ENCODE data around the gene NINJ2. TPM values are rescaled to one million over a fixed set of nuclear protein-coding genes. Genes with fewer than 3 reads are reported as not detected.

Gene NINJ2
- polyA plus RNA-seq, 3 donors, result 32.9 to 92.7 (median 73.7) TPM

DNA sequence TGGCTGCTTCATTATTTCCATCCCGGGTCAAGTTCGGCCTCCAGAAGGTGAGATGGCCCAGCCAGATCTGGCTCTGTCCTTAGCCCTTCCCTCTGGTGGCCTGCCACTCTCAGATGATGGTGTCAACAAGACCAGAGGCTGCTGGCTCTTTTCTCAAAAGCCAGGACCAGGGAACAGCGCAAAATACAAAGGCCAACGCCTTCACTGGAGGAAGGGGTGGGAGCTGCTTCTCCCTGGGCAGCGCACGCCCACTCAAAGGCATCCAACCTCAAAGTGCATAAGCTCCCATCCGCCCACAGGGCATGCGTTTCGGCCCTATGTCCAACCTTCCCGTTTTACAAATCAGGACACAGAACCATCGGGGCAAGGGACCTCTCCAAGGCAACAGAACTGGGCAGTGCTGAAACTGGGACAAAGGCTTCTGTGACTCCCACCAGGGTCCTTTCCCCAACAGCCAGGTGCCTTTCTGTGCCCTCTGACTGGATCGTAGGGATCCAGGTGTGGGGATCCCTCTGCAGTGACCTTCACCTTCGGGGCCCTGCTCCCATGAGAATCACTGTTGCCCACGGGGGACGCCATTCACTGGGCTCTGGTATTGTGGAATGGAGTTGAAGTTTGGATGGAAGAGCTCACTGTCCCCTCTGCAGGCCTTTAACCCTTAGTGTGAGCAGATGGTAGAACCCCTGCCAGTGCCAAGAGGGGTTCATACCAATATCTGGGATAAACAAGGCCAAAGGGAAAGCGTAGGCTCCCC lies 76.8 kb downstream of the NINJ2 start:
- Histone ChIP-seq H3K27ac (ENCODE audit: low read depth in 1 of 2, low read length in 2 of 2) (no peak overlapping the region), H3K4me2 (replicated peaks; ENCODE audit: extremely low read depth, low read length, poor library complexity, severe bottlenecking) (no peak overlapping the region), H3K4me3 (replicated peaks in 1 of 3; ENCODE audit: low read depth in 2 of 3, low read length in 3 of 3) (no peak overlapping the region), H4K20me1 (ENCODE audit: insufficient read depth, low read length) (no peaks in the 10 kb centered on the region), H3K9ac (ENCODE audit: insufficient read depth, low read length, poor library complexity, severe bottlenecking) (no peak overlapping the region), H3K36me3 (replicated peaks in 1 of 2; ENCODE audit: control insufficient read depth in 1 of 2, insufficient read depth in 2 of 2, low read length in 2 of 2) (no peaks in the 10 kb centered on the region), H2AFZ (ENCODE audit: insufficient read depth, low read depth, low read length, poor library complexity, severe bottlenecking) (no peak overlapping the region), H3K9me3 (replicated peaks in 1 of 2; ENCODE audit: control insufficient read depth in 1 of 2, insufficient read depth in 1 of 2, low read length in 2 of 2) (no peaks in the 10 kb centered on the region), H3K4me1 (ENCODE audit: control insufficient read depth in 1 of 2, insufficient read depth in 2 of 2, low read length in 2 of 2) (peaks cover 6% of the 10 kb centered on the region in 2 donors), H3K27me3 (ENCODE audit: control insufficient read depth in 2 of 2, insufficient read depth in 2 of 2, low read length in 2 of 2) (no peaks in the 10 kb centered on the region), H3K79me2 (ENCODE audit: insufficient read depth, low read length) (no peaks in the 10 kb centered on the region)
- peaks cover 16 to 17% of the 10 kb centered on the region in 2 donors for H3K36me3 Mint-ChIP-seq
- intact Hi-C loops (cut with micrococcal nuclease), result no loop called here
- DNase-seq, result no peak
- H3K4me3 Mint-ChIP-seq, result no peak overlapping the region
- H3K9me3 Mint-ChIP-seq, result peaks cover 0 to 5% (median 2%) of the 10 kb centered on the region in 7 donors
- no peaks in the 10 kb centered on the region for H3K27me3 Mint-ChIP-seq (ENCODE audit: low read depth in 3 of 3)
- 98% methylated on average over 12 of the region's 16 CpGs for WGBS (ENCODE audit: insufficient coverage)
- no peak overlapping the region for H3K27ac Mint-ChIP-seq
- TF ChIP-seq, protein P1, sequence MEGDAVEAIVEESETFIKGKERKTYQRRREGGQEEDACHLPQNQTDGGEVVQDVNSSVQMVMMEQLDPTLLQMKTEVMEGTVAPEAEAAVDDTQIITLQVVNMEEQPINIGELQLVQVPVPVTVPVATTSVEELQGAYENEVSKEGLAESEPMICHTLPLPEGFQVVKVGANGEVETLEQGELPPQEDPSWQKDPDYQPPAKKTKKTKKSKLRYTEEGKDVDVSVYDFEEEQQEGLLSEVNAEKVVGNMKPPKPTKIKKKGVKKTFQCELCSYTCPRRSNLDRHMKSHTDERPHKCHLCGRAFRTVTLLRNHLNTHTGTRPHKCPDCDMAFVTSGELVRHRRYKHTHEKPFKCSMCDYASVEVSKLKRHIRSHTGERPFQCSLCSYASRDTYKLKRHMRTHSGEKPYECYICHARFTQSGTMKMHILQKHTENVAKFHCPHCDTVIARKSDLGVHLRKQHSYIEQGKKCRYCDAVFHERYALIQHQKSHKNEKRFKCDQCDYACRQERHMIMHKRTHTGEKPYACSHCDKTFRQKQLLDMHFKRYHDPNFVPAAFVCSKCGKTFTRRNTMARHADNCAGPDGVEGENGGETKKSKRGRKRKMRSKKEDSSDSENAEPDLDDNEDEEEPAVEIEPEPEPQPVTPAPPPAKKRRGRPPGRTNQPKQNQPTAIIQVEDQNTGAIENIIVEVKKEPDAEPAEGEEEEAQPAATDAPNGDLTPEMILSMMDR (IDR thresholded peaks at IDR 0.05), result no peak
- H3K4me1 Mint-ChIP-seq, result peaks cover 9% of the 10 kb centered on the region

DNA sequence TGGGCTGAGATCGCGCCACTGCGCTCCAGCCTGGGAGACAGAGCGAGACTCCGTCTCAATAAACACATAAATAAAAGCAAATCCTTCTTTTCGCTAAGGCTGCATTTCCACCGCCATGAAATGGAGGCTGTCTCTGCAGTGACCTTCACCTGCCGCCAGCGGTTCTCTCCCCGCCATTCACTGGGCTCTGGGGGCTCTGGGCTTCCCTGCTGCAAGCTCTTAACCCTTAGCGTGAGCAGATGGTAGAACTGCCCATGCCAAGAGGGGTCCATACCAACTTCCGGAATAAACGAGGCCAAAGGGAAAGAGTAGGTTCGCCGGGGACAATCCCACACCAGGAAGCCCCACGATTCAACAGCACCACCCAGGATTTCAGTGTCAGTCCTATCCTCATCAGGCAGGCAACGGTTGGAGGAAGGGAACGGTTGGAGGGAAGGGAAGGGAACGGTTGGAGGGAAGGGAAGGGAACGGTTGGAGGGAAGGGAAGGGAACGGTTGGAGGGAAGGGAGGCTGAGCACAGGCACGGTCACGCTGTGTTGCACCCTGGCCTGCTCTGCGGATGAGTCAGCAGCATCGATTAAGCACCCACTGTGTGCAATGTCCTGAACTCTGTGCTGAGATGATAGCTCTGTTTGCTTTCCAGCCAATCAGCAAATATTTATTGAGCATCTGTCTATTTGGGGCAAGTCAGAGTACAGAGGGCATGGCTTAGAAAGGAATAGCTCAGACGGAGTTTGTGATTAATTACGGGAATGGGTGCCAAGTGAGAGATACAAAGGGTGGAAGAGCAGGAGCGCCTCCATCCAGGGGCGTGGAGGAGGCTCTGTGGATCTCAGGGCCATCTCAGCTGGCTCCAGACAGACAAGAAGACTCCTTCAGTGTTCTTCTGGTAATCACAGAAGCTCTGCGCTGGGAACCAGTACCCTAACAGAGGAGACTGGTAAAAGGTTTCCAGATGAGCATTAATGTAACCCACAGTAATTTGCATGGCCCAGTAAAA lies 77.9 kb downstream of the NINJ2 start:
- TF ChIP-seq, protein P1 (IDR thresholded peaks at IDR 0.05), result no peak
- H2AFZ ChIP-seq (ENCODE audit: insufficient read depth, low read depth, low read length, poor library complexity, severe bottlenecking), result no peak overlapping the region
- H3K27me3 Mint-ChIP-seq (ENCODE audit: low read depth in 3 of 3), result no peaks in the 10 kb centered on the region
- H3K4me1 ChIP-seq (ENCODE audit: control insufficient read depth in 1 of 2, insufficient read depth in 2 of 2, low read length in 2 of 2), result no peaks in the 10 kb centered on the region
- H3K36me3 ChIP-seq (replicated peaks in 1 of 2; ENCODE audit: control insufficient read depth in 1 of 2, insufficient read depth in 2 of 2, low read length in 2 of 2), result no peaks in the 10 kb centered on the region
- H4K20me1 ChIP-seq (ENCODE audit: insufficient read depth, low read length), result no peaks in the 10 kb centered on the region
- no peak for DNase-seq
- no peak overlapping the region for H3K4me2 ChIP-seq (replicated peaks; ENCODE audit: extremely low read depth, low read length, poor library complexity, severe bottlenecking)
- H3K9me3 Mint-ChIP-seq, result peaks cover 0 to 5% (median 2%) of the 10 kb centered on the region in 7 donors
- peaks cover 17 to 20% of the 10 kb centered on the region in 2 donors for H3K36me3 Mint-ChIP-seq
- intact Hi-C loops (cut with micrococcal nuclease), result no loop called here
- H3K9ac ChIP-seq (ENCODE audit: insufficient read depth, low read length, poor library complexity, severe bottlenecking), result no peak overlapping the region
- no peak overlapping the region for H3K27ac ChIP-seq (ENCODE audit: low read depth in 1 of 2, low read length in 2 of 2)
- WGBS (ENCODE audit: insufficient coverage), result 95% methylated on average over 17 of the region's 30 CpGs
- H3K4me3 Mint-ChIP-seq, result no peak overlapping the region
- H3K27me3 ChIP-seq (ENCODE audit: control insufficient read depth in 2 of 2, insufficient read depth in 2 of 2, low read length in 2 of 2), result no peaks in the 10 kb centered on the region
- H3K9me3 ChIP-seq (replicated peaks in 1 of 2; ENCODE audit: control insufficient read depth in 1 of 2, insufficient read depth in 1 of 2, low read length in 2 of 2), result no peaks in the 10 kb centered on the region
- H3K4me3 ChIP-seq (replicated peaks in 1 of 3; ENCODE audit: low read depth in 2 of 3, low read length in 3 of 3), result no peak overlapping the region
- H3K27ac Mint-ChIP-seq, result peak overlapping the region in 3 of 7 donors; percentile 5 to 46 (median 28)
- H3K79me2 ChIP-seq (ENCODE audit: insufficient read depth, low read length), result no peaks in the 10 kb centered on the region
- H3K4me1 Mint-ChIP-seq, result peaks cover 4% of the 10 kb centered on the region
